Smooth muscle cell (in vitro differentiated cells): ENCODE data around the gene IQSEC2. TPM values are rescaled to one million over a fixed set of nuclear protein-coding genes. Genes with fewer than 3 reads are reported as not detected.

Source experiments
- DNase-seq: peaks from one replicate; lab custom pipeline; 2025; ENCODE audit not compliant: unreplicated experiment; lab: John Stamatoyannopoulos, UW
- H2AFZ ChIP-seq: fragments of 200-600 bp; sonication (generic); 2 replicates; pipeline ENCODE4 v1.6.0; 2016; ENCODE audit warnings: antibody characterized with exemption, low read depth, mild to moderate bottlenecking
- H3F3A ChIP-seq: fragments of 200-600 bp; sonication (generic); 2 replicates; pipeline ENCODE4 v1.6.0; 2017; ENCODE audit warnings: antibody characterized with exemption, low read depth
- H3K27ac ChIP-seq: fragments of 200-600 bp; sonication (generic); 2 replicates; pipeline ENCODE4 v1.5.1; 2016; ENCODE audit warnings: low read depth, mild to moderate bottlenecking
- H3K27me3 ChIP-seq: fragments of 200-600 bp; sonication (generic); 2 replicates; pipeline ENCODE4 v1.6.1; 2016; ENCODE audit warnings: low read depth, mild to moderate bottlenecking
- H3K36me3 ChIP-seq: fragments of 200-600 bp; sonication (generic); 2 replicates; pipeline ENCODE4 v1.5.1; 2016; ENCODE audit warnings: low read depth
- H3K4me1 ChIP-seq: fragments of 200-600 bp; sonication (generic); 2 replicates; pipeline ENCODE4 v1.5.1; 2016; ENCODE audit warnings: low read depth
- H3K4me2 ChIP-seq: fragments of 200-600 bp; sonication (generic); 2 replicates; pipeline ENCODE4 v1.6.0; 2016; ENCODE audit warnings: mild to moderate bottlenecking
- H3K4me3 ChIP-seq: fragments of 200-600 bp; sonication (generic); 2 replicates; pipeline ENCODE4 v1.5.1; 2016; ENCODE audit warnings: mild to moderate bottlenecking
- H3K79me2 ChIP-seq: fragments of 200-600 bp; sonication (generic); 2 replicates; pipeline ENCODE4 v1.6.0; 2016; ENCODE audit warnings: low read depth, mild to moderate bottlenecking
- H3K9ac ChIP-seq: fragments of 200-600 bp; sonication (generic); 2 replicates; pipeline ENCODE4 v1.6.0; 2016; ENCODE audit warnings: low read depth
- H3K9me3 ChIP-seq: fragments of 200-600 bp; sonication (generic); replicated peaks from 2 replicates; pipeline ENCODE4 v1.5.1; 2016; ENCODE audit warnings: low read depth
- H4K20me1 ChIP-seq: fragments of 200-600 bp; sonication (generic); 2 replicates; pipeline ENCODE4 v1.6.0; 2016; ENCODE audit warnings: low read depth
- whole genome bisulfite sequencing: methylation state at CpG from one replicate; pipeline ENCODE4 v1.1.7; 2016; ENCODE audit warnings: low lambda C conversion rate; 5-methylcytosine and 5-hydroxymethylcytosine counted together
- polyA plus RNA-seq: library from polyadenylated mRNA; unstranded; fragments of >200 nt; fragmentation: Nextera tagmentation; extraction: Ambion mirVana; gene quantifications from 2 replicates; pipeline ENCODE4 v1.2.1, GENCODE V29; 2016
- total RNA-seq: library from RNA; depleted of rRNA; stranded (reverse); fragments of >200 nt; gene quantifications from 2 replicates; pipeline ENCODE4 v1.2.3, GENCODE V29; 2014
- TF ChIP-seq, protein P1 (sequence below): fragments of 200-600 bp; sonication (generic); IDR thresholded peaks from 2 replicates; pipeline ENCODE4 v1.5.1; 2017; ENCODE audit warnings: borderline replicate concordance, mild to moderate bottlenecking, antibody characterized with exemption; ENCODE audit not compliant: insufficient read depth, poor library complexity, severe bottlenecking

The IQSEC2 gene
- total and polyA plus RNA-seq, 2 experiments from 2014 or later: 4.2 to 6.9 TPM

DNA sequence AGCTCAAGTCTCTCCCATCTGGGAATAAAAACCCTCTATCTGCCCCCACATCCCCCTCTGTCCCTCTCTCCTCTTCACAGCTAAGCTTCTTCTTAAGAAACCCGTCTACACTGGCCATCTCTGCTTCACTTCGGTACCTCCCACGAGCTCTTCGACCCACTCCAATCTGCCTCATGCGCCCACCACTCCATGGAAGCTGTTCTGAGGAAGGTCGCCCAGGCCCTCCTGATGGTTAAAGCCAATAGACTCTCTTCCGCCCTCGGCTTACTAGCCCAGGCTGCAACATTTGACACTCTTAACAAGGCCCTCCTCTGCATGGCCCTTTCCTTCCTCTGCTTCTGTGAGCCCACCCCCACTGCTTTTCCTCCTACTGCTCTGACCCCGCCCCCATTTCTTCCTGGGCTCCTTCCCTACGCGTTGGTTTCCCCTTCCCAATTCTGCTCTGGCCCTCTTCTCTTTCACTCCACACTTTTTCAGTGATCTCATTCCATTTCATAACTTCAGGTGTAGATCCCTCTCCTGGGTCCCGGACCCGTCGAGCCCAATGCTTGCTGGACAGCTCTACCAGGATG lies 11.8 kb downstream of the IQSEC2 start:
- Histone ChIP-seq H3K4me1 (no peaks in the 10 kb centered on the region), H4K20me1 (no peaks in the 10 kb centered on the region), H3K27ac (no peak overlapping the region), H3K4me3 (no peak overlapping the region), H3K9me3 (no peaks in the 10 kb centered on the region), H3K79me2 (no peaks in the 10 kb centered on the region), H3K9ac (no peak overlapping the region), H3F3A (no peaks in the 10 kb centered on the region), H2AFZ (no peak overlapping the region), H3K27me3 (no peaks in the 10 kb centered on the region), H3K36me3 (no peaks in the 10 kb centered on the region), H3K4me2 (no peak overlapping the region)
- 85% methylated on average over 14 of the region's 14 CpGs for WGBS
- TF ChIP-seq, protein P1, sequence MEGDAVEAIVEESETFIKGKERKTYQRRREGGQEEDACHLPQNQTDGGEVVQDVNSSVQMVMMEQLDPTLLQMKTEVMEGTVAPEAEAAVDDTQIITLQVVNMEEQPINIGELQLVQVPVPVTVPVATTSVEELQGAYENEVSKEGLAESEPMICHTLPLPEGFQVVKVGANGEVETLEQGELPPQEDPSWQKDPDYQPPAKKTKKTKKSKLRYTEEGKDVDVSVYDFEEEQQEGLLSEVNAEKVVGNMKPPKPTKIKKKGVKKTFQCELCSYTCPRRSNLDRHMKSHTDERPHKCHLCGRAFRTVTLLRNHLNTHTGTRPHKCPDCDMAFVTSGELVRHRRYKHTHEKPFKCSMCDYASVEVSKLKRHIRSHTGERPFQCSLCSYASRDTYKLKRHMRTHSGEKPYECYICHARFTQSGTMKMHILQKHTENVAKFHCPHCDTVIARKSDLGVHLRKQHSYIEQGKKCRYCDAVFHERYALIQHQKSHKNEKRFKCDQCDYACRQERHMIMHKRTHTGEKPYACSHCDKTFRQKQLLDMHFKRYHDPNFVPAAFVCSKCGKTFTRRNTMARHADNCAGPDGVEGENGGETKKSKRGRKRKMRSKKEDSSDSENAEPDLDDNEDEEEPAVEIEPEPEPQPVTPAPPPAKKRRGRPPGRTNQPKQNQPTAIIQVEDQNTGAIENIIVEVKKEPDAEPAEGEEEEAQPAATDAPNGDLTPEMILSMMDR: no peak
- no peak for DNase-seq

DNA sequence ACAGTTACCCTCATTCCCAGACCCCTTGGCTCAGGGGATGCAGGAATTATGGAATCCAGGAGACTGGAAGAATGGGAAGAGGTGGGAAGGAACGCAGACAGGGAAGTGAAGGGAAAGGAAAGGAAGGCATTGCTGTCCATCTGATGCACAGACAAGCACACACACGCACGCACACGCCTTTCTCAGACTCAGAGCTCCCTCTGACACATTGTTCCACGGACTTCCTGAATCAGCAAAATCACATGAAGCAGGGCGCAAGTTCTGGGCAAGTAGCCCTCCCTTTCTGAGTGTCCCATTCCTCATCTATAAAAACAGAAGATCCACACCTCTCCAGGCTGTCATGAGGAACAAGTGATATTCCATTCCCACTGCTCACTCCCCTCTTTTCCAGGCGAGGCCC lies 13.2 kb downstream of the IQSEC2 start:
- Histone ChIP-seq H3F3A (no peaks in the 10 kb centered on the region), H3K4me2 (no peak overlapping the region), H3K9me3 (no peaks in the 10 kb centered on the region), H3K79me2 (no peaks in the 10 kb centered on the region), H3K9ac (no peak overlapping the region), H3K36me3 (no peaks in the 10 kb centered on the region), H3K4me3 (no peak overlapping the region), H3K27ac (no peak overlapping the region), H2AFZ (no peak overlapping the region), H4K20me1 (no peaks in the 10 kb centered on the region), H3K4me1 (no peaks in the 10 kb centered on the region), H3K27me3 (no peaks in the 10 kb centered on the region)
- TF ChIP-seq, protein P1: no peak
- no peak for DNase-seq
- WGBS: 70% methylated on average over 7 of the region's 7 CpGs

DNA sequence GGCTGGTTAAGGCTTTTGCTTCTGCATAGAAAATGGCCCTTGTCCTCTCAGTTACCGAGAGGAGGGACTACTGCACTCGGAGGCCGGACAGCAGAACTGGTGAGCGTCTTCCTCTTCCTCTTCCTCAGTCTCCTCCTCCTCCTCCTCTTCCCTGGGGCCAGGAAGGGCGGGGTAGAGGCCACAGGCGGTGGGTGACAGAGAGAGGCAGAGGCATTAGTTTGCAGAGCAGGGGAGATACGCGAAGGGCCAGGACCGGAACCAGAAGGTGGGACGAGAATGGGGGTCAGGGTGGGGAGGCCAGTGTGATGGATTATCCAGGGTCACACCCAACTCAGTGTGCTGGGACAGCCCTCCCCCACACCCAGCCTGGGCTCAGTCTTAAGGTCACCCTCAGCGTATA lies 14.5 kb downstream of the IQSEC2 start:
- WGBS: 83% methylated on average over 7 of the region's 11 CpGs
- TF ChIP-seq, protein P1: no peak
- H3F3A ChIP-seq: no peaks in the 10 kb centered on the region
- no peak overlapping the region for H3K4me2 ChIP-seq
- no peak overlapping the region for H3K9ac ChIP-seq
- H3K9me3 ChIP-seq: no peaks in the 10 kb centered on the region
- H3K79me2 ChIP-seq: no peaks in the 10 kb centered on the region
- no peaks in the 10 kb centered on the region for H3K4me1 ChIP-seq
- no peak overlapping the region for H2AFZ ChIP-seq
- no peaks in the 10 kb centered on the region for H4K20me1 ChIP-seq
- H3K4me3 ChIP-seq: no peak overlapping the region
- no peaks in the 10 kb centered on the region for H3K36me3 ChIP-seq
- no peak for DNase-seq
- H3K27me3 ChIP-seq: no peaks in the 10 kb centered on the region
- no peak overlapping the region for H3K27ac ChIP-seq
